Activated naive CD8-positive, alpha-beta T cell (primary cell): ENCODE results near the gene SH3PXD2A.
"Not testable (repeated sequence)": the region's sequence is repeated elsewhere in the genome, so short reads cannot be mapped to it uniquely, and the experiment has no call there.

ENCODE experiments used
- H3K27ac Mint-ChIP-seq: one replicate; pipeline ENCODE4 v1.8.0; 2021; ENCODE audit warnings: mixed read lengths
- H3K27me3 Mint-ChIP-seq: one replicate; pipeline ENCODE4 v1.8.0; 2021; ENCODE audit warnings: mixed read lengths
- H3K36me3 Mint-ChIP-seq: one replicate; pipeline ENCODE4 v1.8.0; 2021; ENCODE audit warnings: mixed read lengths
- H3K4me1 Mint-ChIP-seq: one replicate; pipeline ENCODE4 v1.8.0; 2021; ENCODE audit warnings: low read depth, mixed read lengths
- H3K4me3 Mint-ChIP-seq: one replicate; pipeline ENCODE4 v1.8.0; 2021; ENCODE audit warnings: mild to moderate bottlenecking, mixed read lengths
- H3K9me3 Mint-ChIP-seq: one replicate; pipeline ENCODE4 v1.8.0; 2021; ENCODE audit warnings: low read depth, mixed read lengths

Gene SH3PXD2A

DNA sequence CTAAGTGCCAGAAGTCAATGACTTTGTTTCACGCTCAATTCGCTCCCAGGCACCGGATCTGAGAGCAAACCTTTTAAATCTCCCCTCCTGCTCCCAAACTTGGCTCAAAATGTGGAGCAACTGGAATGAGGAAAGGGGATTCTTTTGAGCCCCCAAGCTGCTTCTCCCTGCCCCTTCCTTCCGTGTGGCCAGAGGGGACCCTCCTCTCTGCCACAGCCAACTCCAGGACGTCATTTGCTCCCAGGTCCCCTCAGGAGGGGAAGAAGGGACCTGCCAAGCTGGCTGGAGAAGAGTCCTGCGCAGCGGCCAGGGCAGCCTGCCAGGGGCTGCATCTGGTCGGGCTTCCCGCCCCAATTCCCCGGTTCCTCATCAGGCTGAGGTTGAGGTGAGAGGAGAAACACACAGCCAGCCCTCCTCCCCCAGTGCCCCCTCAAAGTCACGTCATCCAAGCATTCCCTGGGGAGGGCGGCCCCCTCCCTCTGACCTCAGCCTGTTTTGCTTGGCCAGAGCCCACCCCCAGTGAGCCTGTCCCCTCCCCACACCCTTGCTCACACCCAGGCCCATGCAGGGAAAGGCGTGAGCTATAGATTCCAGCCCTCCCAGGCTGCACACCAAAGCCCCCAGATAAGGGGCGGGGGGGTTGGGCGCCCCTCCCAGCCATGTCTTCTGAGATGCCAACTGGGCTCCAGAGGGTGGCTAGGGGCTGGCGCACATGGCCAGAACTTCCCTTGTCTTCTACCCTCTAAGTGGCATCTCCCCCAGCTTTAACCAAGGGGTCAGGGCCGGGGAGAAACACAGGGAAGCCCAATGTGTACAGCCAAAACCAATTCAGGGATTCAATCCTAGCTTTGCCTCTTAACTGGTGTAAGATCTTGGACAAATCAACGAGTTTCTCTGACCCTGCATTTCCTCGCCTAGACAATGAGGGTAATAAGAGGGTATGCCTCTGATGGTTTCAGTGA, 35.0 kb downstream of the SH3PXD2A start:
- H3K4me3 Mint-ChIP-seq, result no peak overlapping the region
- H3K36me3 Mint-ChIP-seq, result no peaks in the 10 kb centered on the region
- H3K27me3 Mint-ChIP-seq, result peaks cover 6% of the 10 kb centered on the region

GRCh38 chr10:103819493-103819892, 35.9 kb downstream of the SH3PXD2A start:
- Mint-ChIP-seq H3K4me3 (no peak overlapping the region), H3K4me1 (peaks cover 2% of the 10 kb centered on the region), H3K27ac (no peak overlapping the region), H3K27me3 (peaks cover 5% of the 10 kb centered on the region), H3K9me3 (no peaks in the 10 kb centered on the region), H3K36me3 (no peaks in the 10 kb centered on the region)

More for the DNA sequence above, 35.0 kb downstream of the SH3PXD2A start:
- no peak overlapping the region for H3K27ac Mint-ChIP-seq
- peaks cover 2% of the 10 kb centered on the region for H3K4me1 Mint-ChIP-seq
- H3K9me3 Mint-ChIP-seq, result no peaks in the 10 kb centered on the region

- Mint-ChIP-seq H3K27ac (no peak overlapping the region), H3K4me3 (no peak overlapping the region), H3K36me3 (no peaks in the 10 kb centered on the region), H3K27me3 (peaks cover 5% of the 10 kb centered on the region), H3K9me3 (no peaks in the 10 kb centered on the region), H3K4me1 (peaks cover 2% of the 10 kb centered on the region)
Measured at GRCh38 chr10:103818765-103819374, 36.5 kb downstream of the SH3PXD2A start.

DNA sequence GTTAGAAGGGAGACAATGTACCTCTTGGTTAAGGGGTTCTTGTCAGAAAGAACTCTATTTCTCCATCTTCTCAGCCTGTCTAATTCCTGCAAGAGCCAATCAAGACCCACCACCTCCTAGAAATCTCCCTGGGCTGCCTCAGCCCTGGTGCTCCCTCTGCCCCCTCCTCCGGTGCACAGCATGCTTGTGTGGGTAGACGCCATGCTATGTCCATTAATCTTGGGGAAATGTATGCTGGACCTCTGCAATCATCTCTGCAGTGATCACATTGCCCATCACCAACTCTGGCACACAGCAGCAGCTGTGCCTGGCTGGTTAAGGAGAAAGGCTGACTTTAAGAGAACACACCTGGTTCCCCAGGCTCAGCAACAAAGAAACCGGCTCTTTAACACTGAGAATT, 37.3 kb downstream of the SH3PXD2A start:
- Mint-ChIP-seq H3K4me3 (no peak overlapping the region), H3K27ac (no peak overlapping the region), H3K27me3 (peaks cover 3% of the 10 kb centered on the region), H3K36me3 (no peaks in the 10 kb centered on the region), H3K4me1 (peaks cover 2% of the 10 kb centered on the region), H3K9me3 (no peaks in the 10 kb centered on the region)

DNA sequence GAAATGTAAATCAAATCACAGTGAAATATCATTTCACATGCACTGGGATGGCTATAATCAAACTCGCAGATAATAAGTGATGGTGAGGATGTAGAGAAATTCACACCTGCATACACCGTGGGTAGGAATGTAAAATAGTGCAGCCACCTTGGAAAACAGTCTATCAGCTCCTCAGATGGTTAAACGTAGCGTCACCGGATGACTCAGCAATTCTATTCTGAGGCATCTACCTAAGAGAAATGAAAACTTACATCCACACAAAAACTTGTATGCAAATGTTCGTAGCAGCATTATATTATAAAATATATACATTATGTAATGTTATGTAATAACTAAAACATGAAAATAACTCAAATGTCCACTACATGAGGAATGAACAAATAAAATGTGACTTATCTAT, 38.9 kb downstream of the SH3PXD2A start:
- Mint-ChIP-seq H3K4me1 (peaks cover 2% of the 10 kb centered on the region), H3K27ac (no peak overlapping the region), H3K27me3 (peaks cover 3% of the 10 kb centered on the region)

DNA sequence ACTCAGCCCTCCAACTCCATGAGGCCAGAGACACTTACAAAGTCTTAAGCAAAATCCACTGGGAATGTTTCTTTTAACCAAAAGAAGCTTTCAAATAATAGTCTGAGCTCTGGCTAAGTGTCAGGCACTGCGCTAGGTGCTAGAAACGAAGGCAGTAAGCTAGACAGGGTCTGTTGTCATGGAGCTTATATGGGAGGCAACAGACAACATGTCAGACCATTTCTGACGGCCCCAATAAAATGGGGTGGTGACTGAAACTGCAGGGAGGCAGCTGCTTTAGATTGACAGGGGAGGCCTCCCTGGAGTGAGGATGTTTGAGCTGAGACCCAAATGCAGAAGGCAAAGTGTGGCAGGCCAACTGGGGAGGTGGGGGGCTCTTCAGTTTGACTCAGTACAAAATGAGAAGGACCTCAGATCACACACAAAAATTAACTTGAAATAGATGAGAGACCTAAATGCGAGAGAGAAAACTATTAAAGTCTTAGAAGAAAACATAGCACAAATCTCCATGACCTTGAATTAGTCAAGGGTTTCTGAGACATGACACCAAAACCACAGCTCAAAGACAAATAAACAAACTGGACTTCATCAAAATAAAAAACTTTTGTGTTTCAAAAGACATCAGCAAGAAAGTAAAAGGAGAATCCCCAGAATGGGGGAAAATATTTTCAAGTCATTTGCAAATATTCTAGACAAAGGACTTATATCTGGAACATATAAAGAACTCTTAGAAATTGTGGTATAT, 40.6 kb downstream of the SH3PXD2A start:
- H3K36me3 Mint-ChIP-seq, result no peaks in the 10 kb centered on the region
- H3K4me3 Mint-ChIP-seq, result no peak overlapping the region
- H3K4me1 Mint-ChIP-seq, result peaks cover 2% of the 10 kb centered on the region
- H3K9me3 Mint-ChIP-seq, result no peaks in the 10 kb centered on the region
- peaks cover 3% of the 10 kb centered on the region for H3K27me3 Mint-ChIP-seq
- H3K27ac Mint-ChIP-seq, result no peak overlapping the region

More for the DNA sequence above, 38.9 kb downstream of the SH3PXD2A start:
- Mint-ChIP-seq H3K9me3 (no peaks in the 10 kb centered on the region), H3K36me3 (no peaks in the 10 kb centered on the region), H3K4me3 (no peak overlapping the region)

DNA sequence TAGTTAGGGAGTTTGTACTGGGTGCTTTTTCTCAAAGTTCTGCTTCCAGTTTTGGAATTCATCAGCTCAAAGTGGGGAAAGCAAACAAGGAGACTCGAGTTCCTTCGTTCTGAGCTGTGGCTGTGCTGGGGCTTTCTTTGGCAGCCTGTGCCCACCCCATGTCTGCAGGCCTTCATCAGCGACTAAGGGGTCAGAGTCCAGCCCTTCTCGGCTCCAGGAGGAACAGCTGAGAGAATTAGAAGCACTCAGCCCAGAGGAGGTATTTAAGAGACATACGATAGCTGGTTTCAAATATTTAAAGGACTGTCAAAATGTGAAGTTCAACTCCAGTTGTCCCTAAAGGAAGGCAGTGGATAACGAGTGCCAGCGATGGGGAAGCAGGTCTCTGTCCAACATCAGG, 41.3 kb downstream of the SH3PXD2A start:
- Mint-ChIP-seq H3K9me3 (no peaks in the 10 kb centered on the region), H3K4me1 (peaks cover 2% of the 10 kb centered on the region), H3K27ac (no peak overlapping the region), H3K36me3 (no peaks in the 10 kb centered on the region), H3K4me3 (no peak overlapping the region), H3K27me3 (peaks cover 2% of the 10 kb centered on the region)

DNA sequence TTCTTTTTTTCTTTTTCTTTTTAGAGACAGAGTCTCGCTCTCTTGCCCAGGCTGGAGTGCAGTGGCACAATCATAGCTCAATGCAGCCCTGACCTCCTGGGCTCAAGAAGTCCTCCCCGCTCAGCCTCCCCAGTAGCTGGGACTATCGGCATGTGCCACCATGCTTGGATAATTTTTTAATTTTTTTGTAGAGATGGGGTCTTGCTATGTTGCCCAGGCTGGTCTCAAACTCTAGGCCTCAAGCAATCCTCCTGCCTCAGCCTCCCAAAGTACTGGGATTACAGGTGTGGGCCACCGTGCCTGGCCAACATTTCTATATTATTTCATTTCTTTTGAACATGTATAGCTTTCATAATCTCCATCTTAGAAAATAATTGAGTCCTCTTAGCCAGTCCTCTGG, 42.1 kb downstream of the SH3PXD2A start:
- not testable (repeated sequence) for H3K27me3 Mint-ChIP-seq, H3K36me3 Mint-ChIP-seq, H3K4me3 Mint-ChIP-seq, H3K4me1 Mint-ChIP-seq, H3K27ac Mint-ChIP-seq, H3K9me3 Mint-ChIP-seq

DNA sequence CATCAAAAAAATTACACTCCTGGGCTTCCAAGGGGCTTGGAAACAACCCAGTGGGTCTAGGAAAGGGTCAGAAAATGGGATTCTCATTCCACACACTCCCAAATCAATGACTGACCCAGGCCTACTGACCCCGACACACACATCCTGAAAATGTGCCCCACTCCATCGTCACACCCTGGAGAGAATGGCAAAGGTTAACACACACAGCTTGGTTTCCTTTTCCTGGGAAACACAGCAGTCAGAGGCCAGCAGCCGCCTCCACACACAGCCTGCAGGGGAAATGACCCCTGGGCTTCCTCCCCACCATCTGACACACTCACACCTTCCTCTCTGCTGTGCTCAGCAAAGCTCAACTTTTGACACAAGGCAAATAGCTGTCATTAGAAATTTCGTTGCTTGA, 42.9 kb downstream of the SH3PXD2A start:
- Mint-ChIP-seq H3K27me3 (no peaks in the 10 kb centered on the region), H3K9me3 (no peaks in the 10 kb centered on the region), H3K36me3 (no peaks in the 10 kb centered on the region), H3K27ac (no peak overlapping the region), H3K4me3 (no peak overlapping the region), H3K4me1 (peaks cover 2% of the 10 kb centered on the region)

DNA sequence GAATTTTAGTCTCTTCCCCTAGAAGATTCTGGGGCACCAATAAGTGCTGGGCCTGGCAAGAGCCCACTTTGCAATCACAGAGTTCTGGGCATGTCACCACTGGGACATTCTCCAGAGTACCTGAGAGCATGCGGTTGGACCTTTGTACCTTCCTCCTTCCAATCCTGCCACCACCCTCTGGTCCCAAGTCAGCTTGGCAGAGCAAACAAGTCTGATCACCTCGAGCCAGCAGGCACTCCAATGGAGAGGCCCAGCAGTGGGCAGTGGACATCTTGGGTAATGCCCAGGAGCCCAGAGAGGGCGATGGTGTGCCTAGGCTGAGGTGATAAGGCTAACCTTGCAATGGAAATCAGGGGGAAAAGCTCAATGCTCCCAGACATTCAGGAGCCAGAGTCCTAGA, 43.4 kb downstream of the SH3PXD2A start:
- H3K27me3 Mint-ChIP-seq, result no peaks in the 10 kb centered on the region
- H3K4me3 Mint-ChIP-seq, result no peak overlapping the region
- H3K9me3 Mint-ChIP-seq, result no peaks in the 10 kb centered on the region
- no peak overlapping the region for H3K27ac Mint-ChIP-seq
- H3K4me1 Mint-ChIP-seq, result peaks cover 2% of the 10 kb centered on the region
- H3K36me3 Mint-ChIP-seq, result no peaks in the 10 kb centered on the region

DNA sequence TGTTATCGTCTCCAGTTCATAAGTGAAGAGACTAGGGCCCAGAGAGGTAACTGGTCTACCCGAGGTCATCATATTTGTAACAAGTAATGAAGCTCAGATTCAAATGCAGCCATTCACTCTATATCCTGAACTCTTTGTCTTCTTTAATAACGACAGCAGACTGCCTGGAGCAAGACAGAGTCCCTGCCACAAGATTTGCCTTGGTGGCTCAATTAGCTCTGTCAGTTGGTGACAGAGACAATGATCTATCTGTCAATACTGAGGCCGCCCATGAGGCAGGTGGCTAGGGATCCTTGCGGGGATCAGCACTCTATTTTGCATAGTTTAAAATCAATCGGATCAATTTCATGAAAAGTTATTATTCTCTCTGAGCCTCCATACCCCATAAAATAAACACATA, 43.9 kb downstream of the SH3PXD2A start:
- Mint-ChIP-seq H3K4me3 (no peak overlapping the region), H3K4me1 (peaks cover 2% of the 10 kb centered on the region), H3K27me3 (no peaks in the 10 kb centered on the region), H3K9me3 (no peaks in the 10 kb centered on the region), H3K27ac (no peak overlapping the region), H3K36me3 (no peaks in the 10 kb centered on the region)

DNA sequence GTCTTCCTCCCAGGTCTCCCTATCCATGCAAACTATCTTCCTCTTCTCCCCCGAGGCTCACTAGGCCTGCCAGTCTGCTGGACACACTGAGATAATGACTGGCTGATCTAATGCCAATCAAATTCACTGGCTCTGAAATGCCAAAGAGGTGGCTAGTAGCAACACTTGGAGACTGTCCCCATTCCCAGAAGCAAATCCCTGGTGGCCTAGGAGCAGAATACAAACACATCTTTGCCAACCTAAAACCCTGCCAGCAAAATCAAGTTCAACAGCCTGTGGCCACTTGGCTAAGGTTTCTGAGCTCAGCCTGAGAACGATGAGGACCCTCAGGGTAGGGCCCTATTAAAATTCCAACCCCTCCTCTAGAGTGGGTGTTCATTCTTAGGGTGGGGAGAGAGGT, 46.6 kb downstream of the SH3PXD2A start:
- H3K27ac Mint-ChIP-seq, result no peak overlapping the region
- H3K4me1 Mint-ChIP-seq, result peaks cover 6% of the 10 kb centered on the region
- no peaks in the 10 kb centered on the region for H3K27me3 Mint-ChIP-seq
- no peak overlapping the region for H3K4me3 Mint-ChIP-seq
- no peaks in the 10 kb centered on the region for H3K36me3 Mint-ChIP-seq
- no peaks in the 10 kb centered on the region for H3K9me3 Mint-ChIP-seq

DNA sequence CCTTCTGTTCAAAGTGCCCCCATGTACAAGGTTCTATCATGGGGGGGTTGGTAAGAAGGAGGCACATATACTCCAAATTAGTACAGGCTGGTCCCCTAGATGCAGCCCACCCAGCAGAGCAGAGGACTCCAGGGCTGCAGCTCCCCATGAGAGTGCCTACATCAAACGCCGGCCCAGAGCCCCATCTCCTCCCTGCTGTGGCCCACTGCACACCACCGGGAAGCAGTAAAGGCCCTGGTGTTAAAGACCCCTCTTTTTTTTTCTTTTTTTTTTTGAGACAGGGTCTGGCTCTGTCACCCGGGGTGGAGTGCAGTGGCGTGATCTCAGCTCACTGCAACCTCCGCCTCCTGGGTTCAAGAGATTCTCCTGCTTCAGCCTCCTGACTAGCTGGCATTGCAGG, 47.4 kb downstream of the SH3PXD2A start:
- Mint-ChIP-seq H3K9me3 (no peaks in the 10 kb centered on the region), H3K4me3 (no peak overlapping the region), H3K27ac (no peak overlapping the region), H3K27me3 (no peaks in the 10 kb centered on the region), H3K36me3 (no peaks in the 10 kb centered on the region), H3K4me1 (peaks cover 11% of the 10 kb centered on the region)

DNA sequence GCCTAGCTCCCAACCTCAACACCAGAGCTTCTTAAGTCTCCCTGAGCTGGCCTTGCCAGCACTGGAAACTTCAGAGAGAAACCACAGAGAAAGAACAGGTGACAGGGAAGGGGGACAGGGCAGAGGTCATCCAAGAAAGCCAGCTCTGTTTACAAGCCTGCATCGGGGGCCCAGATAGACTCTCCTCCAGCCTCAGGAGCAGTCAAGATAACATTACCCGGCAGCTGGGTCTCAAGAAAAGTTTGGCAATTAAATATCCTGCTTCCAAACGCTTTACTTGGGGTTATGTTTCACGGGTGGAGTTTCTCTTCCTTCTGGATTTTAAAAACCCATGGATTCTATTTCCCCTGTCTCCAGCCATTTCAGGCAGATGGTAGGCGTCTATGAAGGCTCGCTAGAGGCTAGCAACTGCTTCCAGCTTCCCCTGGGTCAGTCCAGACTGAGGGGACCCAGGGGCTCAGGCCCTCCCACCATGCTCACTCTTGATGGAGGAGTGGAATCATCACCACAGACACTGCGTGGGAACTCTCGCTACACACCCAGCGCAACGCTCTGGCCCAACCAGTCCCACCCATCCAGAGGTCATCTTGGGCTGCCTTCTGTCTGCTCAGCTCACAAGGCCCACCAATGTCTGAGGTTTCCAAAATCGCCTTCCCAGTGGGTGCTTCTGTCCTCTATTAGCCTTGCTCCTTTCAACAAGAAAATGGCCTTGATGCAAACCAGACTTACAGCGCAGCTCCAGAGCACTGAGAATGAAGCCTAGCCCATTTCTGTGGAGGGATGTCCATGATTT, 48.8 kb downstream of the SH3PXD2A start:
- Mint-ChIP-seq H3K4me1 (peaks cover 12% of the 10 kb centered on the region), H3K4me3 (no peak overlapping the region), H3K36me3 (no peaks in the 10 kb centered on the region), H3K27me3 (no peaks in the 10 kb centered on the region), H3K9me3 (no peaks in the 10 kb centered on the region), H3K27ac (no peak overlapping the region)
